Epithelial cell of proximal tubule (primary cell): ENCODE data around the gene PAPSS1. TPM values are rescaled to one million over a fixed set of nuclear protein-coding genes. Genes with fewer than 3 reads are reported as not detected.

Experiments used
- DNase-seq: peaks from one replicate; pipeline ENCODE4 v3.0.0-alpha.2; 2011; ENCODE audit warnings: low read depth
- H3K4me3 ChIP-seq: 2 replicates; pipeline ENCODE4 v1.5.1; 2011; ENCODE audit warnings: low read depth, mild to moderate bottlenecking, low read length
- total RNA-seq: library from RNA; depleted of rRNA; stranded (reverse); fragments of >200 nt; gene quantifications from 2 replicates; pipeline ENCODE4 v1.2.3, GENCODE V29; 2015
- TF ChIP-seq, protein P1 (sequence below): conservative IDR thresholded peaks from 2 replicates; pipeline ENCODE4 v1.5.1; 2012; ENCODE audit warnings: low read depth, mild to moderate bottlenecking, low read length

The PAPSS1 gene
- total RNA-seq, 1 donor from 2014 or later, result 51.2 TPM

DNA sequence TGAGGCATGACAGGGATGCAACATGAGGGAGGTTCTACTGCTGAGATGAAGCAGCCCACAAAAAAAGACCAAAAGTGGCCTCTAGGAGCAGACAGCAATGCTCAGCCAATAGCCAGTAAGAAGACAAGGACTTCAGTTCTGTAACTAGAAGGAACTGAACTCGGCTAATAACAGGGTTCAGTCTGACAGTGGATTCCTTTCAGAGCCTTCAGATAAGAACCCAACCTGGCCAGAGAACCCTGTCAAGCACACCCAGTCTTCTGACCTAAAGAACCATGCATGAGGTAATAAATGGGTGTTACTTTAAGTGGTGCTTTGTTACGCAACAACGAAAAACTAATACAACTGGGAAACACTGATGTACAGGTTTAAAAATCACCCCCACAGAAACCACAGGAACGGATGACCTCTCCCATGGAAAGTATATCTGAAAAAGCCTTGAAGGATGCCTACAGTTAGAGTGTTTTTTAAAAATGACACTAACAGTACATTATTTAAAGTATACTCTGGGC is 94.6 kb downstream of the PAPSS1 start:
- DNase-seq, result no peak
- TF ChIP-seq, protein P1, sequence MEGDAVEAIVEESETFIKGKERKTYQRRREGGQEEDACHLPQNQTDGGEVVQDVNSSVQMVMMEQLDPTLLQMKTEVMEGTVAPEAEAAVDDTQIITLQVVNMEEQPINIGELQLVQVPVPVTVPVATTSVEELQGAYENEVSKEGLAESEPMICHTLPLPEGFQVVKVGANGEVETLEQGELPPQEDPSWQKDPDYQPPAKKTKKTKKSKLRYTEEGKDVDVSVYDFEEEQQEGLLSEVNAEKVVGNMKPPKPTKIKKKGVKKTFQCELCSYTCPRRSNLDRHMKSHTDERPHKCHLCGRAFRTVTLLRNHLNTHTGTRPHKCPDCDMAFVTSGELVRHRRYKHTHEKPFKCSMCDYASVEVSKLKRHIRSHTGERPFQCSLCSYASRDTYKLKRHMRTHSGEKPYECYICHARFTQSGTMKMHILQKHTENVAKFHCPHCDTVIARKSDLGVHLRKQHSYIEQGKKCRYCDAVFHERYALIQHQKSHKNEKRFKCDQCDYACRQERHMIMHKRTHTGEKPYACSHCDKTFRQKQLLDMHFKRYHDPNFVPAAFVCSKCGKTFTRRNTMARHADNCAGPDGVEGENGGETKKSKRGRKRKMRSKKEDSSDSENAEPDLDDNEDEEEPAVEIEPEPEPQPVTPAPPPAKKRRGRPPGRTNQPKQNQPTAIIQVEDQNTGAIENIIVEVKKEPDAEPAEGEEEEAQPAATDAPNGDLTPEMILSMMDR, result no peak

DNA sequence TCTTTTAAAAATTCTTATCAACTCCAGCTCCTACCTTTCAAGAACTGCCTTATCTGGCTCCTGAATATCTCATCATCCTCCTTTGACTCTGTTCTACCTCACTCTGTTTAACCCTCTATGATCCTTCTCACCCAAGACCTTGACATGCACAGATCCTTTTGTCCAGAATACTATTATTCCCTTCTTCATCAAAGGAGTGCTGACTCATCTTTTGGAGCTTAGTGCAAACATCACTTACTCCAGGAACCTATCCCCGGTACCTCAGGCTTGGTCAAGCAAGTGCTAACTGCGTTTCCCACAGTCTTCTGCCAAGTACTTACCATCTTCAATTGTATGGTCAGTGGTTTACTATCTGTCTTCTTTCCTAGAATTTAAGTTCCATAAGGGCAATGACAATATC is 96.0 kb downstream of the PAPSS1 start:
- no peak overlapping the region for H3K4me3 ChIP-seq
- no peak for DNase-seq
- TF ChIP-seq, protein P1, result no peak

More for the DNA sequence above, 94.6 kb downstream of the PAPSS1 start:
- H3K4me3 ChIP-seq, result no peak overlapping the region

DNA sequence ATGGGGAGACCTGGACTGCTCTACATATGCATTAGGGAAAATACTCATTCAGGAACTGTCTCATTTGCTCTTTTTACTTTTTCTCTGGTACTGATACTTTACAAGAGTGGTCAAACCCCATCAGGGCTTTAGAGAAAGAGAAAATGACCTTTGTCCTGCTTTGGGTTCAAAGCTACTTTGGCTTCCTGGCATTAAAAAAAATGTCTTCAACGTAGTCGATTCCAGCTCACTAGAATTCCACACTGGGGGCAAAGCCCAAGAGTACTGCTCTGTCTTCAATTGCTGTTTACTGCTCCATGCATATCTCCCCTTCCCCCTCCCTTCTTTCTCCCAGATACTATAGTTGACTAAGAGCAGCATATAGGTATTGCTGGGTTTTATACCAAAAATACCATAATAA is 98.0 kb downstream of the PAPSS1 start:
- TF ChIP-seq, protein P1, result no peak
- no peak for DNase-seq
- no peak overlapping the region for H3K4me3 ChIP-seq

DNA sequence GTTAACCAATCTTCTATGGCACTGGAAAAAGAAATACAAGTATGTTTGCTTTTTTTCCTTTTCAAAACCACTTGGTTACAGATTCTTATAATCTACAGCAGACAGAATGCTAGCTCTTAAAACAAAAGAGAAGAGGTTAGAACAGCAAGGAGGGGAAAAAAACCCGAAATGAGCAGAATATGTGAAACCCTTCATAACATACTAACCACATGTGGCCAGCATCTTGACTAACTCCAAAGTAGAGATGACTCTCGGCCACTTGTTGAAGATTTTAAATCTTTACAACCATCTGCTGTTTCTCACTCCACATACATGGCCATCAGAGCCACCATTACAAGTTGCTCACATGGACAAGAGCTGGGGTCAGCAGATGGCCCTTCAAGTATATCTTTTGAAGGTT is 100.3 kb downstream of the PAPSS1 start:
- no peak for DNase-seq
- no peak overlapping the region for H3K4me3 ChIP-seq
- TF ChIP-seq, protein P1, result no peak

DNA sequence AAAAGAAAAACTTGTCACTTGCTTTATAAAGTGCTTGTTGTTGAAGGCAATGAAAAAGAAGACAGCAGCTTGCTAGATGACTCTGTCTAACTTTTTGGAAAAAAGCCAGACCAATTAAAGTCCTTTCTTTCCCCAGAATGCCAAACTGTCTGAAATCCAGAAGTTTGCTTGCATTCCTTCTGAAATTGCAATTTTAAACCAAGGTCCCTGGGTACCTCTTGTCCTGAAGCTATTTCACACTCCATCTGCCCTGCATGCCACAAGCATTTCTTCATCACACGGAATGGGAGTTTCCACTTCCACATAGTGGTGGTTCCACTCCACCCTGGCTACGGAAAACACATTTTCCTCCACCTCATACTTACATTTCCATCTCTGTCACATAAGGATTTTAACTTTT is 101.0 kb downstream of the PAPSS1 start:
- peak; percentile 39 for DNase-seq
- H3K4me3 ChIP-seq, result no peak overlapping the region
- TF ChIP-seq, protein P1, result no peak

DNA sequence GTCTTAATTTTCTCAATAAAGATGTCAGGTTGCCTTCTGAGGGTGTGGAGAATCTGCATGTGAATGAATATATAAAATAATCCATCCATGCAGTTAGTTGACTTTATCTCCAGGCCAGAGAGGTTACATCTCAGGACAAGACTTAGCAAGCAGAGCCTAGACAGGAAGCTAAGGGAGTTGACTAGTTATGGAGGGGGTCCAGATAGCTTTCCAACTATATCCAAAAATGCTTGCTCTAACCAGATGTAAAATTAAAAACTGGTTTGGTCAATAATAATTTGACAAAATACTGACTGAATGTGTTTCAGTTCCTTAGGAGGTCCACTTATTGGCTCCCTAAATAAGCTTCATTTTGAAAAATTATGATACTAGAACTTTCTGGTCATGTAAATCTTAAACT is 101.4 kb downstream of the PAPSS1 start:
- DNase-seq, result no peak
- TF ChIP-seq, protein P1, result no peak

DNA sequence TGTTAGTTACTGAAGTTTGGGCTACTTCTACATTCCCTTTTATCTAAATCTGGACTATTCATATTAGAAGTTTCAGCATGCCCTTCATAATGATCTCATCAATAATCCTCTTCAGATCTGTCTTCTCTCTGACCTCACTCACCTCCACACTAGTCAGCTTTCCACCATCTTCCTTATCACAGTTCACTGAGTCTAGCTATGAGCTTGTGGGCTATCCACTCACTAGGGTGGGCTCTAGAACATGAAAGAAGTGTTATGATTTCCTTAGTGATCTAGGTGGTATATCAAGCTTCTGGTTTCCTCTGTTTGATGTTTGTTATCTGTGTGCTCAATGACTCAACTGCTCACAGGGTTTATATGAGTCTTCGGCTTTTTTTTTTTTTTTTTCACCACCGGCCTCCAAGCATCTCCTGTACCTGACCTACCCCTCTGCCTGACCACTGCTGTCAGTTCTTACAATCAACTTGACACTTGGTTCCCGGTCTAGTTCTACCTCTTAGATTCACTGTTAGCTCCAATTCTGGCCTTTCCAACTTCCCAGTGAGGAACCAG is 103.1 kb downstream of the PAPSS1 start:
- TF ChIP-seq, protein P1, result no peak
- DNase-seq, result no peak
- no peak overlapping the region for H3K4me3 ChIP-seq

More for the DNA sequence above, 101.4 kb downstream of the PAPSS1 start:
- H3K4me3 ChIP-seq, result no peak overlapping the region
